Amniotic stem cell (primary cell): ENCODE data around the gene RAD51B.
"Not testable (repeated sequence)": the region's sequence is repeated elsewhere in the genome, so short reads cannot be mapped to it uniquely, and the experiment has no call there.

Source experiments
- DNase-seq: peaks from one replicate; lab custom pipeline; 2025; lab: John Stamatoyannopoulos, UW

RAD51B gene

DNA sequence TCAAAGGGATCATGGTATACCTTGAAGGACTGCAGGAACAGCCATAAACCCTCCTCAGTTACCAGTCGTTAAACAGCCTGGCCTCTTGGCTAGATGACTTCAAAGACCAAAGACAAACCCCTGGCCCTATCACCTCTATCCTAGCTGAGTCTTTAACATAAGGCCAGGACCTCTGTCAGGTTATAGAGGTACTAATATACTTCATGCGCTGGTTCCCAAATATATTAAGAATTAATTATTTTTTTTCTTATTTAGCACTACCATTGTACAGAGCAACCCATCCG, 459.8 kb downstream of the RAD51B start:
- DNase-seq: no peak

DNA sequence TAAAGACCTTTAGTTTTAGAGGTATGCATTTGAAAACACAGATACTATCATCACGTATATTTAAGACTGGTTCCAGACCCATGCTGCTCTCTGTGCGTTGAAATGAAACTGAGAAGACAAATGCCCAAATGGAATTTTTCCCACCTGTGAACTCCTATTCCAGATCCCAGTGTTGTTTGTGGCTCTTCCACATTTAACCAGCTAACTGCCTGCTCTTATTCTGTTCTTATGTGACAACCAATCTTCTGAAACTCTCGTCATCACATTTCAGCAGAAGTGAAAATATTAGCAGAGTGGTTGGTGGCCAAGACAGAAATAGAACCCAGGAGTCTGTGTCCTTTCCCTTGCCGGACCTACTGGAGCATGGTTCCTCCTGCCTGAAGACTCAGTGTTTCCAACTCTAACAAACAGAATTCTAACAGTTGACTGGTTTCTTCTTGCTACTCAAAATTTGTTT, 460.2 kb downstream of the RAD51B start:
- DNase-seq: no peak

DNA sequence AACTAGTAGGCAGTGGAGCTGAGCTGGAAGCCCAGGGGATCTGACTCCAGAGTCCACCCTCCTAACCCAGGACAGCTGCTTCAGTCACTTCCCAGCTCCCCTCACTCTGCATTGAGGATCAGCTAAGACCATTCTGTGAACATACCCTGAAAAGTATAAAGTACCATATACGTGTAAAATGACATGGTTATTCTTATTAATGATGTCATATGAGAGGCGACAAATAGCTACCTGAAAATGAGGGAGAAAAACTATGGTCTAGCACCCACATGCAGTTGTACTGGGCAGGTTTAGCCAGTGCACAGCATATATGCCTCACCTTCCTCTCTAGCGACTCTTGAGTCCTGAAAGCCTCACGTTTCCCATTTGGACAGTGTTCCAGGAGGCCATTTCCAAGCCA, 461.9 kb downstream of the RAD51B start:
- DNase-seq: no peak

DNA sequence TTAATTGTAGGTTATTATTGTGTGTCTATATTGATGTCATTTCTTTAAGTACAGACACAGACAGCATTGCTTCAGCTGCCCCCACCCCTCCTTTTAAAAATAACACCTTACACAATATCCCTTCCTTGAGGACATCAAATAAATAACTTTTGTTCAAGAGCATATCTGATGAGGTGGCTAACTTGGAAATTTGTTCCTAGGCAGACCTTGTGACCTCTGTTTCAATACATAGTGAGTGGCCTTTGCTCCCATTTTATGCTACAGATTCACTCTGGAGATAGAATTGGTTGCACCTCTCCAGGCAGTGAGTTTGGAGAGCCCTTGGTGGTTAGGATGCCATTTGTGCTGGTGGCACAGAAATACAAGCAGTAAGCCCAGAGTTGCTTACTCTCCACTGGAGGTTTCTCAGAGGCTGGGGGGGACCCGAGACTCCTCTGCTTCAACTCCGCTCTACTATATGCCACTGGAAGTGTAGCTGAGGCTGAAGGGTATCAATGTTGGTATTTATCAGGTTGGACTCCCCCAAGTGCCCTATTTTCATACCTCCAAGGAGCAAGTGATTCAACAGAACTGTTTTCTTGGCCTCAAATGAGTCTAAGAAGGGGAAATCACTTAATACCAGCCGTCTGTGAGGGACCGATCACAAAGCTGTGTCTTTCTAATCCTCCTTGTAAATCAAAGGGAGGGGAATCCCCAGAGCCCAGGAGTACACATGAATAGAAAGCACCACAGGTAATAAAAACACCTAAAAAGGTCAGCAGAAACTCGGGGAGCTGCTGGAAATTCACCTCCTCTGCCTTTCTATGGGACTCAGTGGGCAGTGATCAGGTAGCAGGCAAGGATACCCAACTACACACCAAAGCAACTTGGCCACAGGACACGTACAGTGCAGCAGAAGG, 463.1 kb downstream of the RAD51B start:
- no peak for DNase-seq

DNA sequence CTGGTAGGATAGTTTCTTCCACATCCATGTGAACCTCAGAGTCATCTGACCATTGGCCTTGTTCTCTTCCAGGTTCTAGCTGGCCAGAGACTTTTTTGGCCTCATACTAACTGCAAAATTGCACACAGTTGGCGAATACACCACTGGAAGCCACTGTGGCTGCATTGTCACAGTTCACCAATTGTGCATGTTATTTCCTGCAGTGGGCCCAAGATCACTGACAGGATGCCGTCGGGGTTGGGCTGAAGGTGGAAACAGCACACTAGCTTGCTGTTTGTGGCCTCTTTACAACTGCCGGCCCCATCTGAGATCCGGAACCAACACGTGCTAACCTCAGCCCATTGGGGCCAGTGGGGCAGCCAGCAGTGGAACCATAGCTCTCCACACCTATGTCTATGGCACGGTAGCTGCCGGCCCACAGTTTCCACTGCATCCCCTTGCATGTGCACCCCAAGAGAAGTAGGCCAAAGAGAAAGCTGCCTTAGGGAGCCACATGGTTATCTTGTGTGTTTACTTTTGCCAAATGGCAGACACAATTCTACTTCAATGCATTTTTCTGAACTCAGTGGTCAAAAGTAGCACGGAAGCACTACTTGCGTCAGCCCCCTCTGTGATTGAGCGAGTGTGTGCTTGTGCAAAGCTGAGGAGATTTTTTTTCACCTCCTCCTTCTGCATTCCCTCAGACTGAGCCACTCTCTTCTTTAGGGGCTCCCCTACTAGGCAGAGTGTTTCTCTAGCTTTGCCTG, 464.0 kb downstream of the RAD51B start:
- DNase-seq: no peak

DNA sequence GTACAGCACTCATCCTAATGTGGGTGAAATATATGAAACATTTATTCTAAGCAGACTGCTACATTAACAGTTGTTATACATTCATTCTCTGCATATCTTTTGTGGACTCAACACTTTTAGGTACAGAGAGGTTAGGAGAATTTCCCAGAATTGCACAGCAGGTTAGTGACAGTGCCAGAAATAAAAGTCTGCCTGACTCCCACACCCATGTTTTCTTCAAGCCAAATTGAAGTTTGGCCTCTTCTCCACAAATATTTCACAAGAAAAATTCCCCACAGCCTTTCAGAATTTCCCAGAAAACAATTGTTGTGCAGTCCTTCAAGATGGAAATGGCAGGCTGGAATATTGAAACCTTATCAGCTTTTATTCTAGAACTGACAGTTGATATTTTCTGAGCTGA, 464.8 kb downstream of the RAD51B start:
- no peak for DNase-seq

DNA sequence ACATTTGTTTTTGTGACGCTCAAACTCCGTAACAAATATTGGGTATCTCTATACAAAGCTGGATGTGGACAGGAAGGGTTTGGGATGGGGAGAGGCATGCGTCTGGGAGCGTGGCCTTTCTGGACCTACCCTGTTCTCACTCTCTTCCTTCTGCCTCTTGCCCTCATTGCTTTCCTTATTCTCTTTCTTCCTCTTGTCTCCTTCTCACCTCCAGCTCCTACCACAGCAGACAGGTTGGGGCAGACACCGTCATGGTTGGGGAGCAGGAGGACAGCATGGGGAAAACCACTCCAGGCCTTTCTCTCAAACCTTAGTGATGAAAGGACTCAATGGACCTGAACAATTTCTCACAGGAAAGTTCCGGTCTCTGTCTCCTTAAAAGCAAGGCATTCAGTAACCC, 465.3 kb downstream of the RAD51B start:
- DNase-seq: no peak

DNA sequence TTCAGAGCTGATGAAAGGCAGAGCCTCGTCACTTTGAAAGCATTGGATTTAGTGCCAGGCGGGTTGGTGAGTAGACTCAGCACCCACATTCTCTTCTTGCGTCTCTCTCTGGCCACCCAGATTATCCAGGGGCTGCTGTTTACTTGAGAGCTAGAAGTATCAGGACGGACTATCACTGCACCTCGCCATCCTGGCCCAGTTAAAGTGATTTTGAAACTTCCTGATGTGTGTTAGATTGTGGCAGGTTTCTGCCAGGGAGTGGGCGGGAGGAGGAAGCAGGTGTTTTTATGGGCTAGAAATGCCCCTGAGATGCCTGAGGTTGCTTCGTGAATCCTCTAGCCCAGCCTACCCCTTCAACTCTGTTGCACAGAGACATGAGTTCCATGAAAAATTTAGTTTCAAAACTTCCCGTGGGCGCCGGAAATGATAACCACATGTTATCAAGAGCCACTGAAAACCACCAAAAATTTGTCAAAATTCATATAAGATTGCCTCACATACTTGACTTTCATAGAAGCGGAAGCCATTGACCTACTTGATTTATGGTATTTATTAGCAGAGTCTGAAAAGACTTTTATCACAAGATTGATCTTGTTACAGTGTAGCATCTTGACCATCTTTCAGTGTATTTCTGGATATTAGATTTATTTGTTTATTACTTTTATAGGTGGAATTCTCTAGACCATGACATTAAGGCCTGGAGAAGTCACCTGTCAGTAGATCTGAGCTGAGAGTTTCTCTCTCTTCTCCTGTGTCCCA, 466.0 kb downstream of the RAD51B start:
- no peak for DNase-seq

DNA sequence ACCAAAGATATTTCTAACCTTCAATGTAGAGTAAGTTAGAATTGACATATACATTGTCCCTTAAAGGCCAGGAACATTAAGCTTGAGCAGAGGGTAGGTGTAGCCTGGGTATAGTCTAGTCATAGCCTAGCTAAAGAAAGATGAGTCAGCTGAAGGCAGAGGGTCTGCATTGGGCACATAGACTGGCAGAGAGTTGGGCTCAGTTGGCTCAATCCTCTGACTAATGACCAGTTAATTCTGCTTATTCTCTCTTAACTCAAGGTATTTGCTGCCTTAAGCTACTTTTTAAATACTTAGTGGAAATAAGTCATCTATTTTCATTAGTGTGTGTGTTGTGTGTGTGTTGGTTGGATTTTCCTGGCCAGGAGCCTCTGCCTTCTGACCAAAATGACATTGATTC, 467.1 kb downstream of the RAD51B start:
- DNase-seq: no peak

DNA sequence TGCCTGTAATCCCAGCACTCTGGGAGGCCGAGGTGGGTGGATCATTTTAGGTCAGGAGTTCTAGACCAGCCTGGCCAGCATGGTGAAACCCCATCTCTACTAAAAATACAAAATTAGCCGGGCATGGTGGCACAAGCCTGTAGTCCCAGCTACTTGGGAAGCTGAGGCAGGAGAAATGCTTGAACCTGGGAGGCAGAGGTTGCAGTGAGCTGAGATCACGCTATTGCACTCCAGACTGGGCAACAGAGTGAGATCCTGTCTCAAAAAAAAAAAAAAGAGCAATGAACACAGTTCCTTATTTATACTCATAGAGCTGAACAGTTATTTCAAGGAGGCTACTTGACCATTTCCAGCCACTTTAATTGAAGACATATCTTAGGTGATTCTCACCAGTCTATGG, 469.9 kb downstream of the RAD51B start:
- DNase-seq: not testable (repeated sequence)

DNA sequence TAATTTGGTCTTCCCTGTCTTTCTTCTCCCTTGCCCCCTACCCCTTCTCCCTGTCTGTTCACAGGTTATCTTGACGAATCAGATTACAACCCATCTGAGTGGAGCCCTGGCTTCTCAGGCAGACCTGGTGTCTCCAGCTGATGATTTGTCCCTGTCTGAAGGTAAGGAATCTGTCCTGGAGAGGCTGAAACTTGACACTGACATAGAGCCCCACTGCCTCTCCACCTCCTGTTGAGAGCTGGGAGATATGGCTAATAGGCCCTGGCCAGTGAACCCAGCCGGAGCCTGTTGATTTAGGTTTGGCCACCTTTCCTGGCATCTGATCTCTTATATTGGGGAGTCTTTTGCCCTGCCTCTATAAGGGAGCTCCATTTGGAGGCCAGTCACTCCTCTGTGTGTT, 472.2 kb downstream of the RAD51B start:
- DNase-seq: no peak

DNA sequence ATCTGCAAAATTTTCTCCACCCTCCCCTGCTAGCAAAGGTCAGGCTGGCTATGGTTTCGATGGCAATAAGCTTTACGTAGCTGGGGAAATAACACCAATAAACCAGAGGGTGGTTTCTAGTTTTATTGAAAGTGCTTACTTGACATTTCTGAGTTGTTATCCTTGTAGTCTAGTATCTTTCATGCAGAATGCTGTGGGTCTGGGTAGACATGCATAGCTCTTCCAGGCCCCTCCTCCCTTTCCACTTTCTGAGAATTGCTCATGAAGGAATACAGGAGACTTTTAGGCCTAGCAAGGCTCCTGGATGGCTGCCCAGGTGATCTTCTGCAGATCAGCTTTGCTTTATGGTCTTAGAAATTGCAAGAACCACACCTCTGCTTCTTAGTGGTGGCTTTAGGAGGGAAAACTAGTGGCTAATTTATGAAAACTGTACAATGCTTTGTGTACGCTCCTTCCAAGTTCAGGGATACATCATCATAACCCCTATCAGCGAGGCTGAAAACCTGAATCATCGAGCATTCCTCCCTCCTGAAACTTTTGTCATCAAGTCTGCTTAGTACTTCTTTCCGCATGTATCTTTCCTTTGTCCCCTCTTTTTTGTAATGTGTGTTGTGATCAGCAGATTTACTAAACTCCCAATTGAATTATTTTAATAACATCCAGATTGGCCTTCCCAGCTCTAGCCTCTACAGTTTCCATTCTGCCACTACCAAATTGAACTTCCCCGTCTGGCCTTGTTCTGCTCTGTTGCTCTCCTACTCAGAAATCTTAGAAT, 473.0 kb downstream of the RAD51B start:
- no peak for DNase-seq

DNA sequence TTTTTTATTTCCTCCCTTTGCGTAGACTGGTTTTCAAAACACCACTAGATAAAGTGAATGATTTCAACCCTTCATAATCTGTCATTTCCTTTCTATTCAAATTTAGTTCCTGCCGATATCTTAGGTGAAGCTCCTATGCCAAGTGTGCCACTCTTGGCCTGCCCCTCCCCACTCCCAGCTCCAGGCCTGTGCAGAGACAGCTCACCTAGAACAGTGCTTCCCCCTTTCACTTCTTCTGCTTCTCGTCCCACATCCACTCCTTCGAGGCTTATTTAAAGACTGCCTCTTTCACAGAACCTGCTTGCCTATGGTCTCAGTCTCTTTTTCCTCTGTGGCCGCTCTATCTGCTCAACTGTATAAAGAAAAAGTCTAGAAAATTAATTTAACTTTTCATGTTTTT, 473.8 kb downstream of the RAD51B start:
- DNase-seq: no peak

DNA sequence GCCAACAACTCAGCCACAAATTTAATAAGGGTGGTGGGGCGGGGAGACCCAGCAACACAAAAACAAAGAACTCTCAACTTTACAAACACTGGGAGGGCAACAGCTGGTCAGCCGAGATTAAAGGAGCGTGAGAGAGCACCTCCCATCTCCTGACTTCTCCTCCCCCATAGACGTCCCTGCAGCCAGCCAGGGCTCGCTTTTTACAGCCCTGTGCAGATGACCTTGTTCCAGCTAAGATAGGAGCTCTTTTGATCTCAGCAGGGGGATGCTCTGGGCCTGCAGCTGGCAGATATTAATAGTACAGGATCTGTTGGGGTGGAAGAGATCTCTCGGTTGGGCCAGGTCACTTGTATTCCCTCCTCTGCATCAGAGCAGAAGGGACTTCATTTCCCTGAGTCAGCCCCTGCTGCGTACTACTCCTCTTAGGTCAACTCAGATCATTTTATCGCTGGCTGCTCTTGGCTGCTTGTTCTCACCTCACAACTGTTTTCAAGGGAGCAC, 475.8 kb downstream of the RAD51B start:
- no peak for DNase-seq

DNA sequence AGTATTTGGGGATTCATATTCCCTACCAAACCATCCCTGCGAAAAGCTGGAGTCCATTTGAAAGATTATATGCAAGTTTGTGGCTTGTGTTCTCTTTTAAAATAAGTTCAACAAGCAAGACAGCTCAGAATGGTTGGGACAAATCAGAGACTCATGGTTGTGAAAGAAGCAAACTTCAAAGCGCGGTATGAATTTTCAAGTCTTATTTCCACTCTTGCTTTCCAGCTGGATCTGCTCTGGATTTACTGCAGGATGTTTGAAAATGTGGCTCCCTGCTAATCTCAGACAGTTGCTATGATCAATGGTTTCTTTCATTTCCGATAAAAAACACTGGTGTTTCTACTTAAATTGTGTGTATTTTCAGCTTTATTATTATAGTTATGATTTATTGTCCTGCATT, 477.5 kb downstream of the RAD51B start:
- DNase-seq: no peak

DNA sequence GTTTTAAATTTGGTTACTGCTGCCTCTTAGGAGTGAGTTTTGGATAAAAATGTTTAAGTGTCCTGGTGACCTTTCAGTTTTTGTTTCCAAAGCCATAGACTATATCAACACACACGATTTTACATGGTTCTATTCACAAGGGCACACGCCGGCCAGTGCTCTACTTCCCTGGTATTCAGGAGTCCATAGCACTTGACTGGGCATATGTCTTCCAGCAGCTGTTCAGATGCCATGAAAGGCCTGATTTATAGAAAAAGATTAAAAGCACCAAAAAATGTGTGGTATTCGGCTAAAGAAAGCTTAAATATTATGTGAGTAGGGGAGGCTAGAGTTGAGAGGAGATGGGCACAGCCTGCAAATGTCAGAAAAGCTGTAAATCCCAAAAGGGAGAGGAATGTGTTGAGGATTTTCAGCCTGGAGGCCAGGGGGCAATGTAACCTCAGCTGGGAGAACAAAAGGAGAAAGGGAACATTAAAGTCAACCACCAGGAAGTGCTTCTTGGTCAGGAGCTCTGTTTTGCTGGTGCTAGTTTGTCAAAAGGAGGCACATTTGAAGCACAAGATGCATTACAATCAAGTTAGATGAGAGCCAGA, 478.4 kb downstream of the RAD51B start:
- no peak for DNase-seq

DNA sequence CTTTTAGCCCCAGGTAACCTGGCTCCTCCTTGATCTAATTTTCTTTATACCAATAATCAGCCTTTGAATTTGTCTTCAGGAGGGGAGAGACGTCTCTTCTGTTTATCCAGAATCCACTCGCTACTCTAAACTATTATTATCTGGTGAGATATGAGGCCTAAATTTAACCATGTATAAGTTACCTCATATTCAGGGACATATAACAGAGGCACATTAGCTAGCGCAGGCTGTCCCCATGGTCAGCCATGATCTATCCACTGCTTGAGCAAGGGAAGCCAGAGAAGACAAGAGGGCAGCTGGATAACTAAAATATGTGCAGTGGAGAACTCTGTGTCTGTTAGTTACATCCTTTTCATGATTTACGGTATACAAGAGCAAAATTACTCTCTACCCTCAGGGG, 481.0 kb downstream of the RAD51B start:
- no peak for DNase-seq

DNA sequence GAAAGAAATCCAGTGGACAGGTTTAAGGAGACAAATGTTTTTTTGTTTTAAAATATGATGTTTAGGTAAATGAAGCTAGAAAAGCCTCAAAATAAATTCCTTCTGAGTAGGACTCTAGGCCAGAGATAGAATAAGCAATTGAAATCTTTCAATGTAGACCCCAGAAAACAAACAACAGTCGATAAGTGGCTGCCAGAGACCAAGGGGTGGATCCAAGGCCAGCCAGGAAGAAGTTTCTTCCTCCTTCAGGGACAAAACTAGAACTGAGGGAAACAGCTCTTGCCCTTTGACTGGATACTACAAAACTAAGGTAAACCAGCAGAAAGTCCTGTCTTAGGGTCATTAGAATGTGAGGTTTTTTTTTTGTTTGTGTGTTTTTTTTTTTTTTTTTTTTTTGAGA, 481.6 kb downstream of the RAD51B start:
- no peak for DNase-seq

DNA sequence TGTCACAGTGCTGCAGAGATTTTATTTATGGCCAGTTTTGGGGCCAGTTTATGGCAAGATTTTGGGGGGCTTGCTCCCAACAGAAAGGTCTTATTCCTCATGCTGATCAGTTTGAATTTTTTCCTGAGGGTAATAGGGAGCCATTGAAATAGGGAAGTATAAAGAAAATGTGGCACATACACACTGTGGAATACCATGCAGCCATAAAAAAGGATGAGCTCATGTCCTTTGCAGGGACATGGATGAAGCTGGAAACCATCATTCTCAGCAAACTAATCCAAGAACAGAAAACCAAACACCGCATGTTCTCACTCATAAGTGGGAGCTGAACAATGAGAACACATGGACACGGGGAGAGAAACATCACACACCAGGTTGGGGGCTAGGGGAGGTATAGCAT, 483.4 kb downstream of the RAD51B start:
- DNase-seq: not testable (repeated sequence)

DNA sequence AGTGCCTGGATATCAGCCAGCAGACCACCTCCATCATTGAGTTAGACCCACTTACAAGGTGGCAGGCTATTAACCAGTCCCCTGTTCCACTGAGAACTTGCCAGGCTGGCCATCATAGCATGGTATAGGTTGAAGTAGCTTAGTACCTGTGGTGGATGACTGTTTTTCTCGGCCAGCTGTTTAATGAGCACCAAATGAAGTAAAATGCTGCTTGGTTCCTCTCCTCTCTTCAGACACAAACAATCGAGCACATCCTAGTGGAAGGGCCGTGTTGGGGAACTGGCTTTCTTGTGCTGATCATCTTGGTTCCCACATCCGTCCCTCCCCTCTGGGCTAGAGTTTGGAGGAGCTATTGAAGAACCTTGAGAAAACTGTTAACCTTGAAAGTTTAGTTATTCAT, 486.2 kb downstream of the RAD51B start:
- no peak for DNase-seq

DNA sequence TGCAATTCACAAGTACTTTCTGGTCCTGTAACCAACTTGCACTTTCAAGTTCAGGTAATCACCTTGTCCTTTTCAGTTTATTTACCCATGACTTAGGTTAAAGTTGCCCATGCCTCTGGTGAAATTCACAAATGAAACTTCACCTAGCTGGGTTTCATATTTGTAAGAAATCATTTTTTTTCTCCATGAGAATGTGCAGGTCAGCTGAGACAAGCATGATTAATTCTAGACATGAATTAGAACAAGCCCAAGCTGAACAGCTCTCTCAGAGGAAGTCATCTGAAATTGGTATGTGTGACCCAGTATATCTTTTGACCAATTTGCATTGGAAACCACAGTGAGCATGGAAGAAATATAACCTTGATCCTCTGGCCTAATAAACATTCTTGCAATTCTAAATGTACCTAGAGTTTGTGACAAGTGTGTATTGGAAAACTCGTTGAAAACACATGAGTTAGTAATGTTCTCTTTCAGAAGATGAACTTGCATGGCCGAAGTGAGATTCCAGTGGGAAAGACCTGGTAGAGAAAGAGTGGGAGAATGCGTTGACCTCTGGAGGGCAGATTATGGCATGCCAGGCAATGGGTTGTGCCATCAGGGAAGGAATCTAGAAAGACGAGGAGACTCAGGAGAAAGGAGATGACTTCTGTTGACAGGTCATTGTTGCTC, 486.8 kb downstream of the RAD51B start:
- DNase-seq: no peak
